Stomach (tissue), 4 donors: ENCODE measurements around the gene EPB41.
"Not testable (repeated sequence)": the region's sequence is repeated elsewhere in the genome, so short reads cannot be mapped to it uniquely, and the experiment has no call there.

Experiments
- POLR2A ChIP-seq, 4 donors: fragments of 450-650 bp; IDR thresholded peaks; one replicate each; pipeline ENCODE4 v1.6.1; 2016; ENCODE audit warnings: antibody characterized with exemption in 4 of 4, control low read depth in 2 of 4, mild to moderate bottlenecking in 1 of 4, moderate library complexity in 1 of 4
- TF ChIP-seq, protein P1 (sequence below), 7 experiments: fragments of 450-650 bp in 4 of 7; fragments of 200-600 bp in 3 of 7; sonication (generic) in 3 of 7; IDR thresholded peaks; one replicate each; pipeline ENCODE4 v1.5.1; 2016 to 2019; ENCODE audit warnings: antibody characterized with exemption in 7 of 7, control low read depth in 2 of 7, mild to moderate bottlenecking in 1 of 7

GRCh38 chr1:29150346-29150745 is 236.0 kb downstream of the EPB41 start:
- TF ChIP-seq, protein P1, sequence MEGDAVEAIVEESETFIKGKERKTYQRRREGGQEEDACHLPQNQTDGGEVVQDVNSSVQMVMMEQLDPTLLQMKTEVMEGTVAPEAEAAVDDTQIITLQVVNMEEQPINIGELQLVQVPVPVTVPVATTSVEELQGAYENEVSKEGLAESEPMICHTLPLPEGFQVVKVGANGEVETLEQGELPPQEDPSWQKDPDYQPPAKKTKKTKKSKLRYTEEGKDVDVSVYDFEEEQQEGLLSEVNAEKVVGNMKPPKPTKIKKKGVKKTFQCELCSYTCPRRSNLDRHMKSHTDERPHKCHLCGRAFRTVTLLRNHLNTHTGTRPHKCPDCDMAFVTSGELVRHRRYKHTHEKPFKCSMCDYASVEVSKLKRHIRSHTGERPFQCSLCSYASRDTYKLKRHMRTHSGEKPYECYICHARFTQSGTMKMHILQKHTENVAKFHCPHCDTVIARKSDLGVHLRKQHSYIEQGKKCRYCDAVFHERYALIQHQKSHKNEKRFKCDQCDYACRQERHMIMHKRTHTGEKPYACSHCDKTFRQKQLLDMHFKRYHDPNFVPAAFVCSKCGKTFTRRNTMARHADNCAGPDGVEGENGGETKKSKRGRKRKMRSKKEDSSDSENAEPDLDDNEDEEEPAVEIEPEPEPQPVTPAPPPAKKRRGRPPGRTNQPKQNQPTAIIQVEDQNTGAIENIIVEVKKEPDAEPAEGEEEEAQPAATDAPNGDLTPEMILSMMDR (IDR thresholded peaks at IDR 0.05), result not testable (repeated sequence)
- TF ChIP-seq POLR2A (IDR thresholded peaks at IDR 0.05), result not testable (repeated sequence)
